Activated CD8-positive, alpha-beta memory T cell treated with anti-CD3 and anti-CD28 coated beads, Interleukin-2, amount 50 U/mL, for 24 hours (primary cell): ENCODE data around the gene GRK4.
A peak's percentile ranks its signal among the peaks of the same experiment; 100 is the strongest.
"Not testable (repeated sequence)": the region's sequence is repeated elsewhere in the genome, so short reads cannot be mapped to it uniquely, and the experiment has no call there.

Experiments
- DNase-seq: peaks from one replicate; pipeline ENCODE4 v3.0.0-alpha.2; 2020; ENCODE audit errors: extremely low read depth

GRK4 gene

GRCh38 chr4:2930758-2931511 is 32.4 kb upstream of the GRK4 start:
- no peak for DNase-seq

GRCh38 chr4:2931512-2932301 is 31.7 kb upstream of the GRK4 start:
- DNase-seq: no peak

GRCh38 chr4:2932321-2932950 is 30.9 kb upstream of the GRK4 start:
- DNase-seq: no peak

- DNase-seq: no peak
These were observed 30.3 kb upstream of the GRK4 start for GRCh38 chr4:2932951-2933565.

GRCh38 chr4:2933566-2934076 is 29.8 kb upstream of the GRK4 start:
- no peak for DNase-seq

- DNase-seq: no peak
These were observed 29.1 kb upstream of the GRK4 start for GRCh38 chr4:2934077-2934812.

GRCh38 chr4:2934813-2935761 is 28.3 kb upstream of the GRK4 start:
- DNase-seq: peak; percentile 87

GRCh38 chr4:2935762-2936743 is 27.3 kb upstream of the GRK4 start:
- peak; percentile 59 for DNase-seq

GRCh38 chr4:2936773-2937145 is 26.6 kb upstream of the GRK4 start:
- DNase-seq: peak; percentile 37

- DNase-seq: no peak
These were observed 26.1 kb upstream of the GRK4 start for GRCh38 chr4:2937146-2937857.

- DNase-seq: no peak
These were observed 25.4 kb upstream of the GRK4 start for GRCh38 chr4:2937986-2938385.

GRCh38 chr4:2938411-2938810 is 25.0 kb upstream of the GRK4 start:
- DNase-seq: not testable (repeated sequence)

- DNase-seq: no peak
These were observed 24.5 kb upstream of the GRK4 start for GRCh38 chr4:2938906-2939305.

GRCh38 chr4:2939383-2940243 is 23.8 kb upstream of the GRK4 start:
- DNase-seq: no peak

- DNase-seq: no peak
These were observed 22.9 kb upstream of the GRK4 start for GRCh38 chr4:2940267-2941137.
